ENCODE data around the gene AMTN. TPM values are rescaled to one million over a fixed set of nuclear protein-coding genes. Genes with fewer than 3 reads are reported as not detected.
"Not testable (repeated sequence)": the region's sequence is repeated elsewhere in the genome, so short reads cannot be mapped to it uniquely, and the experiment has no call there.

The AMTN gene, protein sequence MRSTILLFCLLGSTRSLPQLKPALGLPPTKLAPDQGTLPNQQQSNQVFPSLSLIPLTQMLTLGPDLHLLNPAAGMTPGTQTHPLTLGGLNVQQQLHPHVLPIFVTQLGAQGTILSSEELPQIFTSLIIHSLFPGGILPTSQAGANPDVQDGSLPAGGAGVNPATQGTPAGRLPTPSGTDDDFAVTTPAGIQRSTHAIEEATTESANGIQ
- total RNA-seq, result not detected

DNA sequence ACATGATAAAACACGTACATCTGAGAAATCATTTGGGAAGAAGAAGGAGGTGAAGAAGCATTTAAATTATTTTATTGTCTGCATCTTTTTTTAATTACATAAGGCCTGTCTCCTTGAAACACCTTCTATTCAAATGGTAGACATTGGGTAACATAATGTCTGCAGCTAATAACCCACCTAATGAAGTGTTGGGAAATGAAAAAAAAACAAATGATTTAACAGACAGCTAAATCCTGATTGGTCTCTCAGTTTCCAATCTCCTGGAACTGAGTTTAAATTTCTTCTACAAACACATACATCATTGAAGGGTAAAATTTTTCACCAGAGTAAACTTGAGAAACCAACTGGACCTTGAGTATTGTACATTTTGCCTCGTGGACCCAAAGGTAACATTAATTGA lies at the start of gene AMTN:
Gene AMTN, plus strand, starts transcription at position 301 of the 400 bp plus-strand sequence. CDS start 209 bp downstream, outside the sequence.
- Mint-ChIP-seq H3K4me1 (no peaks in the 10 kb centered on the region), H3K4me3 (no peak within 1 kb of the TSS), H3K9me3 (ENCODE audit: low read depth) (no peaks in the 10 kb centered on the region), H3K27ac (no peak within 1 kb of the TSS), H3K36me3 (ENCODE audit: low read depth) (no peaks in the 10 kb centered on the region), H3K27me3 (peaks cover 9% of the 10 kb centered on the region)
- ChIA-PET CTCF (no interaction called here), POLR2A (no interaction called here)
- DNase-seq, result no peak
- ATAC-seq, result no peak
- intact Hi-C loops (cut with DNase I, micrococcal nuclease), result no loop called here

DNA sequence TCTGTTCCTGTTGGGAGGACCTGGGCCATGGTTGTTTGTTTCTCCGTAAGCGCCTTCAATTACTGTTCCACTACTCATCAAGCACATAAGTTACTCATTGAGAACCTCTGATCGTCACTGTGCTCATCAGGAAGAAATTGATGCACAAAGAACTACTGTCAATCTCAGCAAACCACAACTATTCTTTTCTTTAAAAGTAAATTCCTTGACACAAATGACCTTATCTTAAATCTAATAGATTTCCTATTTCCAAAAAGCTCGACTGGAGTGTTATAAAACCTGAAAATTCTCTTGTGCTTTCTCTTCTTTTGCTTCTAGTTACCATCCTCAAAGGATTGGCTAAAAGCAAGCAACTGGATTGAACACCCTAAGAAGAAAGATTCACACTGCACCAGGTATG lies 46.5 kb upstream of the AMTN start, which contains the start of gene MUC7:
Gene MUC7, plus strand, starts transcription at position 301 of the 400 bp plus-strand sequence. CDS start 1,825 bp downstream, outside the sequence.
- peaks cover 4% of the 10 kb centered on the region for H3K9me3 Mint-ChIP-seq (ENCODE audit: low read depth)
- DNase-seq, result no peak
- H3K27me3 Mint-ChIP-seq, result no peaks in the 10 kb centered on the region
- CTCF ChIA-PET, result no interaction called here
- POLR2A ChIA-PET, result no interaction called here
- H3K36me3 Mint-ChIP-seq (ENCODE audit: low read depth), result no peaks in the 10 kb centered on the region
- no peak within 1 kb of the TSS for H3K27ac Mint-ChIP-seq
- no peak within 1 kb of the TSS for H3K4me3 Mint-ChIP-seq
- ATAC-seq, result no peak
- no peaks in the 10 kb centered on the region for H3K4me1 Mint-ChIP-seq
- intact Hi-C loops (cut with DNase I, micrococcal nuclease), result no loop called here

DNA sequence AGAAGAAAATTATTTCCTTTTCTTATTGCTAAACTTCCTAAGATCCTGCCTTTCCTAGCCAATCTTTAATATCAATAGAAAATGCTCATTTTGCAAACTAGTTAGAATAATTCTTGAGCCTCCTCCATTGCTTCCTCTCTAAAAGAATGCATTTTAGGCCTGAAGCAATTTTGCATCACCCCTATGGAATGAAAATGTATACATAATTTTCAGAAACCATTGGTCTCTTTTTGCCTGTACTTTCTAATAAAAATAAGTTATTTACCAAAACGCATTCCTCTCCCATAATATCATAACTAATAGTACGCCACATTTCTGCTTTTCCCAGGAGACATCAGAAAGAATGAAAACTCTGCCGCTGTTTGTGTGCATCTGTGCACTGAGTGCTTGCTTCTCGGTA lies 44.7 kb upstream of the AMTN start:
- Mint-ChIP-seq H3K4me3 (no peak overlapping the region), H3K4me1 (no peaks in the 10 kb centered on the region), H3K27me3 (no peaks in the 10 kb centered on the region), H3K9me3 (ENCODE audit: low read depth) (peaks cover 3% of the 10 kb centered on the region), H3K36me3 (ENCODE audit: low read depth) (no peaks in the 10 kb centered on the region), H3K27ac (no peak overlapping the region)
- CTCF ChIA-PET, result no interaction called here
- POLR2A ChIA-PET, result no interaction called here
- ATAC-seq (no peak), DNase-seq (no peak)
- intact Hi-C loops (cut with DNase I, micrococcal nuclease), result no loop called here

DNA sequence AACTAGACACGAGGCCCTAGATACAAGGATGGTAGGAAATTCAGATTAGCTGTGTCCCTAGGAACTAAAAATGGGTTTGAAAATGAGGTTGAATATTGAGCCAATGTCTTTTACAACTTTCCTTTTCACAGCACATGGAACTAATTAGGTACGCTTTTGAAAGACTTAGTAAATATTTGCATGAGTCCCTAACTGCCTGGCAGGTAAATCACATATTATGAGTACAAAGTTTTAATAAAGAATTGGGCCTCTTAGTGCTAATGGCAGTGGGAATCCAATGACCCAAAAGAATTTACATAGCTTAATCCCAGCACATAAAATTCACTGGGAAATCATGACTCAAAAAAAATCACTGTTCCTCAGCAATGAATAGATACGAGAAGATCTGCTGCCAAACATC lies 29.6 kb upstream of the AMTN start:
- ChIA-PET CTCF (no interaction called here), POLR2A (no interaction called here)
- intact Hi-C loops (cut with DNase I, micrococcal nuclease), result no loop called here
- H3K27me3 Mint-ChIP-seq, result peaks cover 2% of the 10 kb centered on the region
- no peak overlapping the region for H3K4me3 Mint-ChIP-seq
- H3K27ac Mint-ChIP-seq, result no peak overlapping the region
- no peaks in the 10 kb centered on the region for H3K4me1 Mint-ChIP-seq
- no peaks in the 10 kb centered on the region for H3K36me3 Mint-ChIP-seq (ENCODE audit: low read depth)
- no peak for ATAC-seq
- no peak for DNase-seq
- H3K9me3 Mint-ChIP-seq (ENCODE audit: low read depth), result no peaks in the 10 kb centered on the region

DNA sequence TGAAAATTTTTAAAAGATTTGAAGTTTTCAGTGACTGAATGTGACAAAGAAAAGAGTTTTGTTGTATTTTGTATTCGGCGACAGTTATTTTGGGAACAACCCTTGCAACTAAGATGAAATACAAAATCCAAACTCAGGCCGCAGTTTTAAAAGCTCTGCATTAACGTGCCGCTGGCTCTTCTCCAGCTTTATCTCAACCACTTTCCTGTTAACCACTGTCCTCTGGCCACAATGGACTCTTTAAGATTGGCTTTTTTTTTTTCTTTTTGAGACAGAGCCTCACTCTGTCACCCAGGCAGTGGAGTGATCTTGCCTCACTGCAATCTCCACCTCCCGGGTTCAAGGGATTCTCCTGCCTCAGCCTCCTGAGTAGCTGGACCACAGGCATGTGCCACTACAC lies 22.1 kb upstream of the AMTN start:
- ChIA-PET CTCF (no interaction called here), POLR2A (no interaction called here)
- H3K27ac Mint-ChIP-seq, result no peak overlapping the region
- no peak overlapping the region for H3K4me3 Mint-ChIP-seq
- ATAC-seq, result no peak
- peaks cover 8% of the 10 kb centered on the region for H3K27me3 Mint-ChIP-seq
- DNase-seq, result no peak
- H3K4me1 Mint-ChIP-seq, result no peaks in the 10 kb centered on the region
- intact Hi-C loops (cut with DNase I, micrococcal nuclease), result no loop called here
- H3K9me3 Mint-ChIP-seq (ENCODE audit: low read depth), result no peaks in the 10 kb centered on the region
- H3K36me3 Mint-ChIP-seq (ENCODE audit: low read depth), result no peaks in the 10 kb centered on the region

DNA sequence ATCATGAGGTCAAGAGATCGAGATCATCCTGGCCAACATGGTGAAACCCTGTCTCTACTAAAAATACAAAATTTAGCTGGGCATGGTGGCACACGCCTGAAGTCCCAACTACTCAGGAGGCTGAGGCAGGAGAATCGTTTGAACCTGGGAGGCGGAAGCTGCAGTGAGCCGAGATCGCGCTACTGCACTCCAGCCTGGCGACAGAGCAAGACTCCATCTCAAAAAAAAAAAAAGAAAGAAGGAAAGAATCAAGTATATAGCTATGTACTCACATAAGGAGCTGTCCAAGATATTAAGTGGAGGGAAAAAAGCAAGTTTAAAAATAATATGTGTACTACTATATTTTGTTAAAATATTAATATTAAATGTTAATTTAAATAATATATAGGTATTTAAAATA lies 16.5 kb upstream of the AMTN start:
- H3K9me3 Mint-ChIP-seq (ENCODE audit: low read depth); H3K27me3 Mint-ChIP-seq; DNase-seq; H3K4me3 Mint-ChIP-seq; H3K36me3 Mint-ChIP-seq (ENCODE audit: low read depth); POLR2A ChIA-PET; H3K27ac Mint-ChIP-seq; H3K4me1 Mint-ChIP-seq; ATAC-seq: not testable (repeated sequence)
- CTCF ChIA-PET, result interaction anchor here (1.2 kb wide), 1 partner anchor 10 kb away, joined by 3 read pairs; no protein-coding TSS in a partner anchor
- intact Hi-C loops (cut with DNase I, micrococcal nuclease), result loop anchor here in 1 of 2 experiments (10.0 kb wide), 1 partner anchor 607 kb away; no protein-coding TSS in a partner anchor

DNA sequence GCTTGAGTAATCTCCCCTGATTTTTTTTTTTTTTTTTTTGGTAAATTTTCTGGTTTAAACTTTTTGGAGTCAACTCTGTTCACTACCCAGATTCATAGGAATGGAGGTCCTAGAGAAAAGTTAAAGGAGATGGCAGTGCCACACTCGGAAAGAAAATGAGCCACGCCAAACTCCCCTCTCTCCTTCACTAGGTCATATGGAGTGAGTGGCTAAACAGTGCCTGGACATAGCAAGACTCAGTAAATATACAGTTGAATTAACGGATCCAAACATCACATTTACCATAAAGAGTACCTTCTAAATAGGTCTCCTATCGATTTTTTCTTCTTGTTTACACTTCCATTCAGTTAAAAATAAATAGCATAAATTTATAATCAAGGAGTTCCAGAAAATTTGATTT lies 13.6 kb upstream of the AMTN start:
- intact Hi-C loops (cut with DNase I, micrococcal nuclease), result loop anchor here (1.0 to 10.0 kb wide), 3 partner anchors 610 to 817 kb away; no protein-coding TSS in a partner anchor
- no peak overlapping the region for H3K27ac Mint-ChIP-seq
- H3K27me3 Mint-ChIP-seq, result no peaks in the 10 kb centered on the region
- no peaks in the 10 kb centered on the region for H3K36me3 Mint-ChIP-seq (ENCODE audit: low read depth)
- ChIA-PET POLR2A (no interaction called here), CTCF (interaction anchor here (1.9 kb wide), 1 partner anchor 8 kb away, joined by 7 read pairs; no protein-coding TSS in a partner anchor)
- H3K4me1 Mint-ChIP-seq, result no peaks in the 10 kb centered on the region
- no peaks in the 10 kb centered on the region for H3K9me3 Mint-ChIP-seq (ENCODE audit: low read depth)
- no peak overlapping the region for H3K4me3 Mint-ChIP-seq
- ATAC-seq, result no peak
- no peak for DNase-seq

DNA sequence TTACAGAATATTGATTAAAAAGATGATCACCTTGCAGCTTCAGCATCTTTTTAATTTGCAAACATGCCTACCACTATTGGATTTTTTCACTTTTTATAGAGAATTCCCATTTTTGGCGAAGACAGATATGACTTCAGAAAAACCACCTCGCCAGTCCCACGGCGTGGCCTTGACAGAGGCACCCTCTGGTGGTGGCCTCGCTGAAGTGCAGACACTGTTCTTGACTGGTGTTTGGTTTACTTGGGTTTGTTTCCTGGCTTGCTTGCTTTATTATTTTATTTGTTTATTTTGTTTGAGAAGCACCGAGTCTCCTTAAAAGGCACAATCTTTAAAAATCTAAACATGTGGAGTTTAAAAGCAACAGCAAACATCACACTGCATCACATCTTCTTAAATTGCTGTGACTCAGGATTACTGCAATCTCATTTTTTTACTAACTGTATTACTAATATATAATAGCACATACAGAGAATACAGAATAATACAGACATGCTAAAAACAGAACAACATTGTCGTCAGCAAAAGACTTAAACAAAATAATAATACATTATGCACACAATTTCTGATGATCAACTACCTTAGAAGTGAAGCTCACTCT lies 13.1 kb upstream of the AMTN start:
- ATAC-seq (peak; percentile 64), DNase-seq (peak; percentile 69)
- Mint-ChIP-seq H3K4me3 (no peak overlapping the region), H3K27ac (no peak overlapping the region), H3K4me1 (no peaks in the 10 kb centered on the region), H3K36me3 (ENCODE audit: low read depth) (no peaks in the 10 kb centered on the region), H3K27me3 (no peaks in the 10 kb centered on the region), H3K9me3 (ENCODE audit: low read depth) (no peaks in the 10 kb centered on the region)
- CTCF ChIA-PET, result no interaction called here
- POLR2A ChIA-PET, result no interaction called here
- intact Hi-C loops (cut with DNase I, micrococcal nuclease), result loop anchor here (1.0 to 10.0 kb wide), 3 partner anchors 610 to 818 kb away; no protein-coding TSS in a partner anchor

DNA sequence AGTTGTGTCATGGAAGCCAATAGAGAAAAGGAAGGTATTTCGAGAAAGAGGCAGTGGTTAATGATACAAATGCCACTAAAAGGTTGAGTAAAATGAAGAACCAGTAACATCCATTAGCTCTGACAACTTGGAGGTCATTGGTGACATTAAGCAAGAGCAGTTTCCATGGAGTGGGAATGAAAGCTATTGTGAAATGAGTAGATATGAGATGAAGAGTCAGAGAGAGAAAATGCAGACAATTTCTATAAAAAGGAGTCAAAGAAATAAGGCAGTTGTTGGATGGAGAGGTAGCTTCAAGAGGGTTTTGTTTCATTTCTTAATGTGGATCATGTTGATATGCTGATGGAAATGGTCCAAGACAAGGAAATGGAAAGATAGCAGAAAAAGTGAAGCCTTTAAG lies 9.6 kb upstream of the AMTN start:
- Mint-ChIP-seq H3K27ac (no peak overlapping the region), H3K36me3 (ENCODE audit: low read depth) (no peaks in the 10 kb centered on the region), H3K4me3 (no peak overlapping the region), H3K27me3 (peaks cover 5% of the 10 kb centered on the region), H3K4me1 (no peaks in the 10 kb centered on the region), H3K9me3 (ENCODE audit: low read depth) (no peaks in the 10 kb centered on the region)
- ATAC-seq (no peak), DNase-seq (no peak)
- POLR2A ChIA-PET, result no interaction called here
- CTCF ChIA-PET, result interaction anchor here (0.6 kb wide), 1 partner anchor 131 kb away, joined by 3 read pairs; no protein-coding TSS in a partner anchor
- intact Hi-C loops (cut with DNase I, micrococcal nuclease), result loop anchor here (5.0 to 10.0 kb wide), 2 partner anchors 614 to 822 kb away; no protein-coding TSS in a partner anchor

DNA sequence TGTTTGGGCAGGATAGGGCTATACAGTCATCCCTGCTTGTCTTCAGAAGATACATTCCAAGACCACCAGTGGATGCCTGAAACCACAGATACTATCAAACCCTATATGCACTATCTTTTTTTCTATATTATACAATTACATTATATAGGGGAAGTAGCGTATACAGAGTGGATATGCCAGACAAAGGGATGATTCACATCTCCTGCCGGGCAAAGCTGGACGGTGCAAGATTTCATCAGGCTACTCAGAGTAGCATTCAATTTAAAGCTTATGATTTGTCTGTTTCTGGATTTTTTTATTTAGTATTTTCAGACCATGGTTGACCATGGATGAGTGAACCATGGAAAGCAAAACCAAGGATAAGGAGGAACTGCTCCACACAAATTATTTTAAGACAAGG lies 7.0 kb upstream of the AMTN start:
- Mint-ChIP-seq H3K36me3 (ENCODE audit: low read depth) (no peaks in the 10 kb centered on the region), H3K4me1 (no peaks in the 10 kb centered on the region), H3K27me3 (peaks cover 5% of the 10 kb centered on the region), H3K4me3 (no peak overlapping the region), H3K27ac (no peak overlapping the region), H3K9me3 (ENCODE audit: low read depth) (no peaks in the 10 kb centered on the region)
- CTCF ChIA-PET, result interaction anchor here (1.6 kb wide), 1 partner anchor 48 kb away, joined by 3 read pairs; no protein-coding TSS in a partner anchor
- DNase-seq (no peak), ATAC-seq (no peak)
- intact Hi-C loops (cut with DNase I, micrococcal nuclease), result no loop called here
- POLR2A ChIA-PET, result no interaction called here

DNA sequence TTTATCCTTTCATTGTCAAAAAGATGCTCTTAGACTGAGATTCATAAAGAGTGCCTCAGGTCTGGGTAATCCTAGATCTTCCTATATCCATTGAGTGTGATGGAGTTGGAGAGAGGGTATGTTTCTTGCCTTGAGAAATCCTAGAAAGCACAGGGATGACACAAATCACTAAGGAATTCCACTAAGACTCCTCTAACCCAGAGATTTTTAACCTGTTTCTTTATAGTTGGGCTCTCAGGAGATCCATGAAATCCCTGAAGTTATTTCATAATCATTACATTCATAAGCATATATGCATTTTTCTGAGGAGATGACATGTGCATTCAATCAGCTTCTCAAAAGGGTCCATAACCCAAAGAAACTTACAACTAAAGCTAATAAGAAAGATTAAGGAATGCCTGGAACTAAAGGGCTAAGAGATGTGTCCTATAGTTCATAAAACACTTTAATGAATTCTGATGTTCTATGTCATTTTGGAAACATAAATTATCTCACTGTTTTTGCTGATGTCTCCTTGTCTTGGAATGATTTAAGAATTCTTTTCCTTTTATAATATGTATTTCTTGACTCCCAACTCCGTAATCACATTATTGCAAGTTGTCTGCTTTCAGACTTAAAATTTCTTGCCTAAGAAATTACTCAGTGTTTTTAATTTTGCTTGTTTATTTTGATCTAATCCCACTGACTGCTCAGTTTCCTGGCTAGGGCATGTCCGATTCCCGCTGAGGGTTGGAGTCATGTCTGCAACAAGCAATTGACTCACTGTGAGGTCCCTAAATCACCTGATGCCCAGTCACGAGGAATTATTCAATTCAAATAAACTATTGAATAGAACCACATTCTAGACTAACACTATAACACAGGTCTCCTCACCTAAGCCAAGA lies 2.8 kb upstream of the AMTN start:
- H3K36me3 Mint-ChIP-seq (ENCODE audit: low read depth), result no peaks in the 10 kb centered on the region
- ChIA-PET POLR2A (no interaction called here), CTCF (no interaction called here)
- no peaks in the 10 kb centered on the region for H3K9me3 Mint-ChIP-seq (ENCODE audit: low read depth)
- no peak overlapping the region for H3K4me3 Mint-ChIP-seq
- ATAC-seq (no peak), DNase-seq (no peak)
- intact Hi-C loops (cut with DNase I, micrococcal nuclease), result no loop called here
- H3K4me1 Mint-ChIP-seq, result no peaks in the 10 kb centered on the region
- no peak overlapping the region for H3K27ac Mint-ChIP-seq
- H3K27me3 Mint-ChIP-seq, result peaks cover 9% of the 10 kb centered on the region

All from activated CD4-positive, alpha-beta T cell treated with anti-CD3 and anti-CD28 coated beads for 36 hours (primary cell).